Stimulated activated CD4-positive, alpha-beta T cell treated with anti-CD3 and anti-CD28 coated beads, Interleukin-1b, Interleukin-23, amount 100 ng/mL, for 24 hours (primary cell): Measurements from ENCODE around the gene ARID5B.

Experiments
- DNase-seq, 4 experiments: peaks; one replicate each; pipeline ENCODE4 v3.0.0-alpha.2; 2020; ENCODE audit warnings: low read depth in 4 of 4, low spot score in 1 of 4

ARID5B gene

DNA sequence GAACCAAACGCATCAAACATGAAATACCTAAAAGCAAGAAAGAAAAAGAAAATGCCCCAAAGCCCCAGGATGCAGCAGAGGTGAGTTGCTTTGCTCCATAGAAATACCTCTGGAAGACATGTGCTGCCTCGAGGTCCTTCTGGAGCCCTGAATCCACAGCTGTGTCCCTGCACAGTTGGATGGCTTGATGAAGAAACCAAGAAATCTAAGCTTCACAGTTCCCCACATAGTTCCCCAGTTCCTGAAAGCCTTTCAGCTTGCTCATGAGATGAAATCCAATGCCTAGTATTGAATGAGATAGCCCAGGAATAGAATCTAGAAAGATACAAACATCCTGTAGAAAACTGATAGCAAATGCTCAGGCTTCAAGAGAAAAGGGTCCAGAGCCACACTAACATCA lies 184.3 kb downstream of the ARID5B start:
- DNase-seq = no peak

DNA sequence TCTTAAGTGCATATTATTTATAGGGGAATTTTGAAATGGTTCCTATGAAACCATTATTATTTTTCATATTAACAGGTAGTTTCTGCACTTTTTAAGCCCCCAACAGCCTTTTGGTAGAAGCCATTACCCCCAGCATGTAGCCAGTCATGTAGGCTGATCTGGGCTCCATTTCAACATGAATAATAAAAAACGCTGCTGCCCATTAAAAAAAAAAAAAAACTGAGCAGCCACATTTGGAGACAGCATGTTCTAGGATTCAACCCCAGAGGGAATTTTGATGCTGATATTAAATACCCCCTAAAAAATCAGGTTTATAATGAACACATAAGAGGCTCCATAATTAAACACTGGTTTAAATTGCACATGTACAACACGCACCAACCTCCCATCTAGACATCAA lies 185.8 kb downstream of the ARID5B start:
- DNase-seq = no peak

DNA sequence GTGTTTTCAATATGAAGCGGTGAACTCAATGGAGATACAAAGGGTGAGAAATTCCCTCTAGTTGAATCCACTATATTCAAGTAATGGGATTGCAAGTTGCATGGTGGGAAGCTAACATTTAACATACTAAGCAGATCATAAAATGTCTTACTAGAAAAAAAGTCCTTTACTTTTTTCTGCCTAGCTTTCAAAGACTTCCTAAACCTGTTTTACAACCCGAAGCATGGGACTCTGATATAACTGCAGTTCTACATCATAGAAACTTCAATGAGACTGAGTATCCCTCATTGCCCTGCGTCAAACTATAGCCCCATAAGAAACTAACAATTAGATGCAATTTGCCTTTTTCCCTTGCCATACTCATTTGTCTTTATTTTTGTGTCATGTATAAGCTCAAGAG lies 187.3 kb downstream of the ARID5B start:
- no peak for DNase-seq

GRCh38 chr10:62092301-62093030 lies 191.0 kb downstream of the ARID5B start:
- no peak for DNase-seq

DNA sequence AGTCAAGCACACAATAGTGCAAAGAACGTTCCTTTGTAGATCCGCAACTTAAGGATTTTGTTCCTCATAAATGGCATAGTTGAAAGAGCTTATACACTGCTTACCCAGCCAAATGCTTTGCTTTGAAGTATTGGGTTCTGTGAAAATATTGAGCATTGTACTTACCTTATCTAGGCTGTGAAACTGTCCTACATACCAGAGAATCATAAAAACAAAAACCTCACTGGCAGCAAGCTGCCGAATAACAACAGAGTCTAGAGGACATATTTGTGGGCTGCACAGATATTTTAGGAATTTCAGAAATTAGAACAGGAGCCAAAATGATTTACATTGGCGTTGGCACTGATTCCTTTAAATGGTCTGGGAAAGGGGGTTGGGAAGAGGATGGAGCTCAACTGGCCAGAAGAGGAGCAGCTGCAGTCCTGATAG lies 192.4 kb downstream of the ARID5B start:
- no peak for DNase-seq

GRCh38 chr10:62095181-62096122 lies 194.0 kb downstream of the ARID5B start:
- DNase-seq = no peak

DNA sequence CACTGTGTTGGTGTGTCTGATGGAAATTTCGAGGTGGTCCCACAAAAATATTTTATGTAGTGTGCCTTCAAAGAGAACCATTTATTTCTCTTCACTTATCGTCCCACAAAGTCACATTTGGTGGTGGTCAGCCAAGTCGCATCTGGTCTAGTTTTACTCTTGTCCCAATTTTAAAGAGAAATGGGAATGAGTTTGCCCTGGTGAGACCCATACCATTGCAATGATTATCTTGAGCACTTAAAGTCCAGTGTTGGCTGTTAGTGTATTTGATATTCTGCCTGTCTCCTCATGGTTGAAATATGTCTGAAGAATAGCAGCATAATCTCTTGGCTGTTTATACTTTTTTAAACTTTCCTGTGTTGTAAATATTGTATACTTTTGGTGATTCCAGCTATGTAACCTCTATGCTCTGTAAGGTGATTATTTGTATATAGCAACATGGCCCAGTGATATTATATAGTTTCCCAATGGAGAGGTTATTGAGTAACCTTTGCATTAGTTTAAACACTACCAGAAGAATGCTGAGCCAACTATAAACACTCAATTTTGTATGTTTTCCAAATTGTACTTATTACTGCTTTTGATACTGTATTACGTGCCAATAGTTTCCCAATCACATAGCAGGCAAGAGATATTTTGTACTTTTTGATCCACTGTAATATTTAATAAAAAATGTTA lies 194.9 kb downstream of the ARID5B start:
- DNase-seq = no peak

DNA sequence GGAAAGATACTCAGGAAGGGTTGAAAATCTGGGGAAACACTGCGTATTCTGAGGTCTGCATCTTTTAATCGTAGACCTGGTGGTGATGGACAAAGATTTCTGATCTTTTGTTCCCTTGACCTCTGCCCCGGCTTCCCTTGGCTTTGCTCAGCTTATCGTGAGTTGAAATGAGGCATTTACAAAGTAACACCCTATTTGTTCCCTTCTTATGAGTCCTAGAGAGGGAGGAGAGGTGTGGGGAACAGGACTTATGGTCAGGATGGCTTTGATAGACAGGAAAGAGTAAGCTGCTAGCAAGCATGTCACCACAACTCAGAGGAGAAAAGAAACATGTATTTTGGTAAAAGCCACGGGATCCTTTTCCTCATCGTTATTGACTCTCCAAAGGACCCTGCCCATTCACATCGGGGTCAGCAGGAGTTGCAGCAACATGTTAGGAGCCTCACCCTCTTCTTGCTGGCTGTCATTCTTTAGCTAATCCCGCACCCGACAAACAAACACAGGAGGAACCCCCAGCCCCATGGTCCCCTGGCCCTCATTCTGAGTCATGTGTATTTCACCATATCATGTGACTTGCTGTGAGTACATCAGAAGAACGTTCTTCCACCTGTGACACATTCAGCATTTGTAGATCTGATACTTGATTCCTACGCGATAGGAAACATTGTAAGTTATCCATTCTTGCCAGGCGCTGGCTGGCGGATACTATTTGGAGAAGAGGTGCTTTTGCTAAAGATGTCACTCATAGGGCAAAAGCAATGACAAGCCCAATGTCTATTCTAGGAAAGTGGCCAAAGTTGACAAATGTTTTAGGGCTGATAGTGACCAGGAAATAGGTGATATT lies 197.0 kb downstream of the ARID5B start:
- DNase-seq = no peak

DNA sequence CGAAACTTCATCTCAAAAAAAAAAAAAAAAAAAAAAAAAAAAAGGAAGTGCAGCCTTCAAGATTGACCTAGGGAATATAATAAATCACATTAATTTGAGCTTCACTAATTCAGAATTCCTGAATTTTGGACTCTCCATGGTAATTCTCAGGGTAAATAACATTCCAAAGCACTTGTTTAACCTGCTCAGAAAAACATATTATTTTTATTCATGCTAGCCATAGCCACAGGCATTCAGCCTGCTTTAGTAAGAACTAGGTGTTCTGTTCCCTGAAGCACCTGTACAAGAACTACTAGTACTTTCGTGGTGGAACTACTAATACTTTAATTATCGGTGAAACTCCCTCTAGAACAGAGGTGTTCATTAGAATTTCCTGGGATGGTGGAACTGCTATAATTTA lies 197.8 kb downstream of the ARID5B start:
- DNase-seq = no peak

DNA sequence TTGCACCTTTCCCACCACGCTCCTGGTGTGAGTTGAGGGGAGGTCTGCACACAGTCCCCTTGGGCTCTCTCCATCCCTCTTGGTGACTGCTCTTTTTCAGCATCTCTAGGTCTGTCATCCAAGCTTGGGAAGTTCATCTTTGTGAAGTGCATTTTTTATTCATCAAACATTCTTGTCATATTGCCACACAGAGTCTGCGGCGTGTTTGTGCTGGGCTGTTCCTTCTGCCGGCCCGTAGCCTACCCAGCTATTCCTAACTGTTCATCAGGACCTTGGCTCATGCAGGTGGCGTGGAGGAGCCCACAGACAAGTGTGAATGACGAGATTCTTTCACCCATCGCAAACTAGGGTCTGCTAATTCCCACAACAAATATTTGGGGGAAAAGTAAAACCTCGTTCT lies 202.4 kb downstream of the ARID5B start:
- no peak for DNase-seq

DNA sequence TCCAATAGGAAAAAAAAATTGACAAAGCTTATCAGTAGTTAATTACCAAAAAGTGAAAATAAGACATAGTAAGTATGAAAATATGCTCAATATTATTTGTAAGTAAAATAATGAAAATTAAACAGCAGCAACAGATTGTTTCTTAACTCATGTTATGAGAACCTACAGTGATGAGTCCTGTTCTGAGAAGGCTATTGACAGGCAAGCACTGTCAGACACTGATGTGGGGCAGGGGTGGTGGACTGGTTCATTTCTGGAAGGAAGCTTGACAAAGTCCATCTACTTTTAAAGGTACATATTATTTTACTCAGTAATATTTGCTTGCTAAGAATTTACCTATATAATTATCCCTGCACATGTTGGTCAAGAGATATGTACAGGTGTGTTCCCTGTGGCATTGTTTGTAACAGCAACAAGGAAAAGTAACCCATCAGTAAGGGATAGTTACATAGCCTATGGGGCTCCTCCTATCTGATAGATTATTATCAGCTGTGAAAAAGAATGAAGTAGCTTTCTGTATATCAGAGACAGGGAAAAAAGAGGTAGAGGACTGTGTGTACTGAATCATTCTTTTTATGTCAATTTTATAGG lies 205.5 kb downstream of the ARID5B start:
- no peak for DNase-seq

DNA sequence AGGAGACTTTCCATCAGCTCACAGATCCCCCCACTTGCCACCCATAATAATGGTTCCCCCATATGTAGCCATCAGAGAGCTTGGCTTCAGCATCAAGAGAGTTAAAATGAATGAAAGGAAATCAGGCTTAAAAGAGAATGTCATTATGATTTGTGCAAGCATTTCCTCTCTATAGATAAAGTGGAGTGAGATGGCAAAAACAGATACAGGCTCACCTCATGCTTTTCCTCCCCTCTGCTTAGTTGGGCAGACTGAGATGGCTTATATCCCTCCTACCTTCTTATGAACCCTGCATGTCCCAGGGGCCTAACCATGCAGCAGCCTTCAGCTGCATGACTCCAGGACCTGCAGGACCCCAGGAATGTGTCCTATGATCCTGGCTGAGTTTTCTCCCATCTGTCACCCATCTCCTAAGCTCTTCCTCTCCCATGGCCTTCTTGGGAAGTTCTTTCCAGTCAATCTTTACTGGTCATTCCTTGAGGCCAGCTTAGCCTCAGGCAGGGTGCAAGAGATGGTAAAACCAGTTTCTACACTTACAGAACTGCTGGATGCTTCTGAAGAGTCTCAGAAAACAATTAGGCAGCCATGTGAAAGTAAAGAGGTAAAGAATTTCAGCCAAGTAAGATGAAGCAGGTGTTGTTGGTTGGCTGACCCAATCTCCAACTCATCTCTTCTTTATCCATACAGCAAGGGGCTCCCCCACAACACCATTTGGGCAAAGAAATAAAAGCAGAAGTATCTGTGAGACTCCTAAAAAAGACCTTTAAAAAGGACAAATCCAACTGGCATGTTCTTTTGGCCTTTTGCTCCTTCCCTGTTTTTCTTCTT lies 207.5 kb downstream of the ARID5B start:
- no peak for DNase-seq

DNA sequence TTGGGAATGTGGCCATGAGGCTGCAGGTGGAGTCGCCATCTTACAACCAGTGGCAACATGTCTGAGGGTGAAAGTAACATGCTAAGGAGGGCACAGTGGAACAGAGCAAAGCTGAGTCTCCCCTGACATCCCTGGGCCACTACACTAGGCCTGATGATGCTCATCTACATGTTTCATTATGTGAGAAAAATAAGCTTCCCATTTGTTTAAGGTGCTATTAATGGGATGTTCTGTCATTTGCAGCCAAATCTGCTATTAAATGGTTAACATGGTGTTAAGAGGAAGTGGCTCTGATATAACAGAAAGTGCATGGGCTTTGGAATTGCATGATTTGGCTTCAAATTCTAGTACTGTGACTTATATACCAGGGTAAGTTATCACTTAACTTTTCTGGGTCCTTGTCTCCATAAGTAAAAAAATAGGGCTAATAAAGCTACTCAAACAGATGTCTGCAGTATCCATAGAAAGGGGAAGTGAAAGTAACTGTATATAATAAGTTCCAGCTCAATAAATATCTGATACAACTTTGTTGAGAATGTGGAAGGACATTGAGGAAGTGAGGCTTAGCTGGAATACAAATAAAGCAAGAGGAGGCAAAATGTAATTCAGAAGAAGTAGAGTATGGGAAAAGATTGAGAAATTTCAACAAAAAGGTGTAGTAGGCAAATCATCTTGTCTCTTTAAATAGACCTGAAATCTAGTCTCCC lies 208.2 kb downstream of the ARID5B start:
- DNase-seq = no peak

- no peak for DNase-seq
Observed at GRCh38 chr10:62112300-62112699, 210.8 kb downstream of the ARID5B start.

DNA sequence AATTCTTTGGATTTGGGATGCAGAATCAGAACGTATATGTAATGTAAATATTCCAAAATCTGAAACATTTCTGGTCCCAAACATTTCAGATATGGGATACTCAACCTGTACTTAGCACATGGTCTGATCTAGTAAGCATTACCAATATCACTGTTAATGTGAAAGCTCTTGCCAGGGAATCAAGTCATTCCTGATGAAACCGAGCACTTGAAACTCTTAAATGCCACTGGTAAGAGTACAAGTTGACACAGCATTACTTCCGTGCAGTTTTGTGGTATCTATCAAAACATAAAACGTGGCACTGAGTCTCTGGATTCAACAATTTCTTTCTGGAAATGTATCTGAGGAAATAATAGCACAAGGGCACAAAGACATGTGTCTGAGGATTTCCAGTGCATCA lies 211.5 kb downstream of the ARID5B start:
- DNase-seq = no peak

- no peak for DNase-seq
Observed at GRCh38 chr10:62113680-62114079, 212.2 kb downstream of the ARID5B start.

DNA sequence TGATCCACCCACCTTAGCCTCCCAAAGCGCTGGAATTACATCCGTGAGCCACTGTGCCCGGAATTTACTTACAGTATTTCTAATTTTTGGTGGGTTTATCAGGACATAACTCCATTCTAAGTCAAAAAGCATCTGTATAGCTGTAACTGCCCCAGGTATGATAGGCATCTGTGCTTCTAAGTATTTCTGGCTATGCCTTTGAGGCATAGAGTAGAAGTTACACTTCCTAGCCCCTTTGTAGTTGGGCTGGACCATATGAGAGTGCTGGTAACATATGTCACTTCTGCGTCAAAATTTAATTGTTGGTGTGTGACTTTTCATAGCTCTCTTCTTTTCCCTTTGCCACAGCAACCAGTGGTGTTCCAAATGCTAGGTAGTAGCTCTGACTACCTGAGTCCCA lies 213.8 kb downstream of the ARID5B start:
- DNase-seq = no peak

GRCh38 chr10:62115842-62116241 lies 214.3 kb downstream of the ARID5B start:
- no peak for DNase-seq

DNA sequence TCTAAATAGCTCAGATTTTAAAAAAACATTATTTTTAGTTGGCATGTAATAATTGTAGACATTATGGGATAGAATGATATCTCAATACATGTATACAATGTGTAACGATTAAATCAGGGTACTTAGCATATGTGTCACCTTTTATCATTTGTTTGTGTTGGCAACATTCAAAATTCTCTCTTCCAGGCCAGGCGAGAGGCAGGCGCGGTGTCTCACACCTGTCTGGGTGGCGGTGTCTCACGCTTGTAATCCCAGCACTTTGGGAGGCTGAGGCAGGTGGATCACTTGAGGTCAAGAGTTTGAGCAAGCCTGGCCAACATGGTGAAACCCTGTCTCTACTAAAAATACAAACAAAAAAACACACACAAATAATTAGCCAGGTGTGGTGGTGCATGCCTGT lies 215.4 kb downstream of the ARID5B start:
- no peak for DNase-seq
